HFFc6 (cell line): ENCODE results near the gene GPR31. TPM values are rescaled to one million over a fixed set of nuclear protein-coding genes. Genes with fewer than 3 reads are reported as not detected.

Source experiments
- DNase-seq: peaks from one replicate; pipeline ENCODE4 v3.0.0-alpha.2; 2018
- H3K27ac Mint-ChIP-seq: 2 replicates; pipeline ENCODE4 v1.8.0; 2020; ENCODE audit warnings: mild to moderate bottlenecking, mixed read lengths
- H3K27me3 Mint-ChIP-seq: 2 replicates; pipeline ENCODE4 v1.8.0; 2021; ENCODE audit warnings: mild to moderate bottlenecking, moderate library complexity, mixed read lengths; ENCODE audit not compliant: insufficient read depth
- H3K36me3 Mint-ChIP-seq: 2 replicates; pipeline ENCODE4 v1.8.0; 2021; ENCODE audit warnings: low read depth, mixed read lengths
- H3K4me1 Mint-ChIP-seq: 2 replicates; pipeline ENCODE4 v1.8.0; 2020; ENCODE audit warnings: low read depth, mixed read lengths
- H3K4me3 Mint-ChIP-seq: 2 replicates; pipeline ENCODE4 v1.8.0; 2020; ENCODE audit warnings: mild to moderate bottlenecking, moderate library complexity, mixed read lengths
- H3K9me3 Mint-ChIP-seq: 2 replicates; pipeline ENCODE4 v1.8.0; 2020; ENCODE audit warnings: mild to moderate bottlenecking, mixed read lengths
- total RNA-seq, 6 experiments: library from RNA; stranded (reverse); fragmentation: NEBNext Ultra II Directional; extraction: Animal tissue kit (Norgen Biotek cat#: 25700); gene quantifications; 2 replicates in 1 of 6; 3 replicates in 5 of 6; pipeline ENCODE4 v1.2.3, GENCODE V29; 2021
- TF ChIP-seq, protein P1 (sequence below): fragments of 200-600 bp; sonication (generic); IDR thresholded peaks from 2 replicates; pipeline ENCODE4 v1.5.0; 2021; ENCODE audit warnings: antibody characterized with exemption, mild to moderate bottlenecking

The GPR31 gene
- total RNA-seq, 6 experiments from 2014 or later = not detected

DNA sequence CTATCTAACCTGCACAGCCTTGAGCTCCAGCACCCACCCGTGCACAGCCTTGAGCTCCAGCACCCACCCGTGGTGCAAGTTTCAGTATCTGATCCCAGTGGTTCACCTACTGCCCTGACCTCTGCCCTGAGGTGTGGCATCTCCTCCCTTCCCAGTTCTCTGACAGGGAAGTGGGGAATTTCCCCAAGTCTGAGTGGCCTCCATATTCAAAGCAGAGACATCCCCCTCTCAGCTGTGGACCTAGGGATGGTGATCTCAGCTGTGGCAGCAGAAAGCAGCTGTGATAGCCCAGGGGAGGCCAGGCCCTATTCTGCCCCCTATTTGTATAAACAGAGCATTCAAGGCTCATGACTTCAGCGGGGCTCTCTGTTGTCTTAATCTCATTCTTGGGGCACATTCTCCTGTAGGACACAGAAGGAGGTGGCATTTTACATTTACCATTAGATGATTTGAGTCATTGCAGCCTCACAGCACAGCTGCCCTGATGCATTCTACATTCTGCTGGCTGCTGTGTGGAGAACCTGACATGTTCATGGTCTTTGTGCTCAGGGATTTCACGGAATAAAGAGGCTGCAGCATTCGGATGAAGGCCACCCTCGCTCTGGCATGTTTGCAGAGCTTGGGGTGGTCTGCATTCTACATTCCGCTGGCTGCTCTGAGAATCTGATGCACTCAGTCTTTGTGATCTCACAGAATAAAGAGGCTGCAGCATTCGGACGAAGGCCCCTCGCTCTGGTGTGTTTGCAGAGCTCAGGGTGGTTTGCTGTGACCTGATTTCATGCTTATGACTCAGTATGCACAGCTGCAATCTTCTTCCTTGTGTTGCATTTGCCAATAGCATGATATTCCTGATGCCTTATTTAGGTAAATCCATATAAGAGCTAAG, 16.9 kb downstream of the GPR31 start:
- Mint-ChIP-seq H3K36me3 (peaks cover 7% of the 10 kb centered on the region), H3K27me3 (peaks cover 7% of the 10 kb centered on the region), H3K9me3 (peaks cover 55% of the 10 kb centered on the region), H3K4me3 (no peak overlapping the region), H3K27ac (no peak overlapping the region), H3K4me1 (no peaks in the 10 kb centered on the region)
- TF ChIP-seq, protein P1, sequence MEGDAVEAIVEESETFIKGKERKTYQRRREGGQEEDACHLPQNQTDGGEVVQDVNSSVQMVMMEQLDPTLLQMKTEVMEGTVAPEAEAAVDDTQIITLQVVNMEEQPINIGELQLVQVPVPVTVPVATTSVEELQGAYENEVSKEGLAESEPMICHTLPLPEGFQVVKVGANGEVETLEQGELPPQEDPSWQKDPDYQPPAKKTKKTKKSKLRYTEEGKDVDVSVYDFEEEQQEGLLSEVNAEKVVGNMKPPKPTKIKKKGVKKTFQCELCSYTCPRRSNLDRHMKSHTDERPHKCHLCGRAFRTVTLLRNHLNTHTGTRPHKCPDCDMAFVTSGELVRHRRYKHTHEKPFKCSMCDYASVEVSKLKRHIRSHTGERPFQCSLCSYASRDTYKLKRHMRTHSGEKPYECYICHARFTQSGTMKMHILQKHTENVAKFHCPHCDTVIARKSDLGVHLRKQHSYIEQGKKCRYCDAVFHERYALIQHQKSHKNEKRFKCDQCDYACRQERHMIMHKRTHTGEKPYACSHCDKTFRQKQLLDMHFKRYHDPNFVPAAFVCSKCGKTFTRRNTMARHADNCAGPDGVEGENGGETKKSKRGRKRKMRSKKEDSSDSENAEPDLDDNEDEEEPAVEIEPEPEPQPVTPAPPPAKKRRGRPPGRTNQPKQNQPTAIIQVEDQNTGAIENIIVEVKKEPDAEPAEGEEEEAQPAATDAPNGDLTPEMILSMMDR = no peak
- DNase-seq = no peak

DNA sequence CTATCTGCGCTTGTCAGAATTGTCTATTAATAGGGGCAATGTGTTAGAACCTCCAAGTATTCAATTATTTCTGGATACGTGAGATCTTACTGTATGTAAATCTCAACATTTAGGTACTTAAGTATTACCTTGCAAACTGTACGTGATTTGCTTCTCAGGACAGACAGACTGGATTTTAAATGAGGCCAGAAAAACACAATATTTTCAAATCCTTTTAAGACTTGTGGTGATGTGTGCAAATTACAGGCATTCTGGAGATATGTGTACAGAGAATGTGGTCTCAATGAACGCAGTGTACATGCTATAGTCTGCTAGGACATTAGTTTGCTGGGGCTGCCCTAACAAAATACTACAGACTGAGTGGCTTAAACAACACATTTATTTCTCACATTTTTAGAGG, 18.0 kb downstream of the GPR31 start:
- Mint-ChIP-seq H3K36me3 (peaks cover 6% of the 10 kb centered on the region), H3K9me3 (peaks cover 50% of the 10 kb centered on the region), H3K4me3 (no peak overlapping the region), H3K27ac (no peak overlapping the region), H3K27me3 (peaks cover 7% of the 10 kb centered on the region), H3K4me1 (no peaks in the 10 kb centered on the region)
- no peak for DNase-seq
- TF ChIP-seq, protein P1 = no peak

DNA sequence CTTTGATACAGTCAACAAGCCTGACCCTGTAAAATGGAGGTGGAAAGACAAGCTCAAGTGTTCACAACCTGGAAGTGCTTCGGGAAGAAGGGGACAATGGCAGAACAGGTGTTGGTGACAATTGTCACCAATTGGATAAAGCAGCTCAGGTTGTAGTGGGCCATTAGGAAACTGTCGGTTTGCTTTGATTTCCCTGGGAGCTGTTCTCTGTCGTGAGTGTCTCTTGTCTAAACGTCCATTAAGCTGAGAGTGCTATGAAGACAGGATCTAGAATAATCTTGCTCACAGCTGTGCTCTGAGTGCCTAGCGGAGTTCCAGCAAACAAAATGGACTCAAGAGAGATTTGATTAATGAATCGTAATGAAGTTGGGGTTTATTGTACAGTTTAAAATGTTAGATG, 19.9 kb downstream of the GPR31 start:
- DNase-seq = no peak
- no peaks in the 10 kb centered on the region for H3K4me1 Mint-ChIP-seq
- H3K4me3 Mint-ChIP-seq = no peak overlapping the region
- TF ChIP-seq, protein P1 = no peak
- no peak overlapping the region for H3K27ac Mint-ChIP-seq
- peaks cover 48% of the 10 kb centered on the region for H3K9me3 Mint-ChIP-seq
- no peaks in the 10 kb centered on the region for H3K36me3 Mint-ChIP-seq
- peaks cover 5% of the 10 kb centered on the region for H3K27me3 Mint-ChIP-seq

DNA sequence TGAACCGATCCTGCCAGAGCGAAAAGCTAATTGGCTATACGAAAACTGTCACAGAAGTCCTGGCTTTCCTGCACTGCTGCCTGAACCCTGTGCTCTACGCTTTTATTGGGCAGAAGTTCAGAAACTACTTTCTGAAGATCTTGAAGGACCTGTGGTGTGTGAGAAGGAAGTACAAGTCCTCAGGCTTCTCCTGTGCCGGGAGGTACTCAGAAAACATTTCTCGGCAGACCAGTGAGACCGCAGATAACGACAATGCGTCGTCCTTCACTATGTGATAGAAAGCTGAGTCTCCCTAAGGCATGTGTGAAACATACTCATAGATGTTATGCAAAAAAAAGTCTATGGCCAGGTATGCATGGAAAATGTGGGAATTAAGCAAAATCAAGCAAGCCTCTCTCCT, 20.7 kb downstream of the GPR31 start:
- Mint-ChIP-seq H3K9me3 (peaks cover 51% of the 10 kb centered on the region), H3K36me3 (no peaks in the 10 kb centered on the region), H3K4me3 (no peak overlapping the region), H3K27ac (no peak overlapping the region), H3K4me1 (no peaks in the 10 kb centered on the region), H3K27me3 (peaks cover 5% of the 10 kb centered on the region)
- DNase-seq = no peak
- TF ChIP-seq, protein P1 = no peak

- H3K27me3 Mint-ChIP-seq = peaks cover 5% of the 10 kb centered on the region
- H3K9me3 Mint-ChIP-seq = peaks cover 54% of the 10 kb centered on the region
- TF ChIP-seq, protein P1 = no peak
- H3K36me3 Mint-ChIP-seq = no peaks in the 10 kb centered on the region
- H3K4me1 Mint-ChIP-seq = no peaks in the 10 kb centered on the region
- H3K4me3 Mint-ChIP-seq = no peak overlapping the region
- no peak for DNase-seq
- no peak overlapping the region for H3K27ac Mint-ChIP-seq
Observed at GRCh38 chr6:167136376-167136775, 21.4 kb downstream of the GPR31 start.
